Mononuclear cell (primary cell): ENCODE measurements around the gene LYRM1. TPM values are rescaled to one million over a fixed set of nuclear protein-coding genes. Genes with fewer than 3 reads are reported as not detected.
"Not testable (repeated sequence)": the region's sequence is repeated elsewhere in the genome, so short reads cannot be mapped to it uniquely, and the experiment has no call there.

Source experiments
- H3K27me3 ChIP-seq: 2 replicates; pipeline ENCODE4 v1.6.0; 2011; ENCODE audit warnings: low read length, control low read depth; ENCODE audit not compliant: insufficient read depth
- H3K4me1 ChIP-seq: 2 replicates; pipeline ENCODE4 v1.5.1; 2011; ENCODE audit warnings: mild to moderate bottlenecking, low read length, control low read depth; ENCODE audit not compliant: insufficient read depth
- H3K4me3 ChIP-seq: 2 replicates; pipeline ENCODE4 v1.5.1; 2011; ENCODE audit warnings: mild to moderate bottlenecking, low read length, moderate library complexity
- H3K9me3 ChIP-seq: 2 replicates; pipeline ENCODE4 v1.5.1; 2011; ENCODE audit warnings: low read depth, mild to moderate bottlenecking, control low read depth, low read length
- total RNA-seq: library from RNA; depleted of rRNA; stranded (reverse); fragments of >200 nt; gene quantifications from one replicate; pipeline ENCODE4 v1.2.3, GENCODE V29; 2012

Gene LYRM1
- total RNA-seq, 1 donor: 22.7 TPM

GRCh38 chr16:20950294-20950693, 49.7 kb downstream of the LYRM1 start:
- no peaks in the 10 kb centered on the region for H3K9me3 ChIP-seq
- H3K27me3 ChIP-seq: no peaks in the 10 kb centered on the region
- H3K4me1 ChIP-seq: no peaks in the 10 kb centered on the region
- no peak overlapping the region for H3K4me3 ChIP-seq

GRCh38 chr16:20952139-20952920, 51.8 kb downstream of the LYRM1 start:
- H3K27me3 ChIP-seq: no peaks in the 10 kb centered on the region
- no peak overlapping the region for H3K4me3 ChIP-seq
- H3K9me3 ChIP-seq: no peaks in the 10 kb centered on the region
- H3K4me1 ChIP-seq: no peaks in the 10 kb centered on the region

GRCh38 chr16:20954574-20954973, 54.0 kb downstream of the LYRM1 start:
- no peaks in the 10 kb centered on the region for H3K4me1 ChIP-seq
- no peaks in the 10 kb centered on the region for H3K27me3 ChIP-seq
- H3K9me3 ChIP-seq: no peaks in the 10 kb centered on the region
- H3K4me3 ChIP-seq: no peak overlapping the region

- H3K4me1 ChIP-seq: no peaks in the 10 kb centered on the region
- H3K9me3 ChIP-seq: no peaks in the 10 kb centered on the region
- H3K27me3 ChIP-seq: no peaks in the 10 kb centered on the region
Measured at GRCh38 chr16:20956319-20956718, 55.7 kb downstream of the LYRM1 start.

GRCh38 chr16:20957153-20957552, 56.6 kb downstream of the LYRM1 start:
- H3K27me3 ChIP-seq: no peaks in the 10 kb centered on the region
- no peaks in the 10 kb centered on the region for H3K4me1 ChIP-seq
- no peak overlapping the region for H3K4me3 ChIP-seq
- no peaks in the 10 kb centered on the region for H3K9me3 ChIP-seq

More at GRCh38 chr16:20956319-20956718, 55.7 kb downstream of the LYRM1 start:
- H3K4me3 ChIP-seq: no peak overlapping the region

GRCh38 chr16:20960899-20961298, 60.3 kb downstream of the LYRM1 start:
- H3K4me3 ChIP-seq: no peak overlapping the region
- no peaks in the 10 kb centered on the region for H3K4me1 ChIP-seq
- no peaks in the 10 kb centered on the region for H3K9me3 ChIP-seq
- no peaks in the 10 kb centered on the region for H3K27me3 ChIP-seq

GRCh38 chr16:20968765-20969164, 68.2 kb downstream of the LYRM1 start:
- Histone ChIP-seq H3K4me3 (no peak overlapping the region), H3K4me1 (no peaks in the 10 kb centered on the region), H3K27me3 (no peaks in the 10 kb centered on the region), H3K9me3 (no peaks in the 10 kb centered on the region)

GRCh38 chr16:20969386-20969785, 68.8 kb downstream of the LYRM1 start:
- H3K9me3 ChIP-seq: no peaks in the 10 kb centered on the region
- H3K4me3 ChIP-seq: no peak overlapping the region
- H3K4me1 ChIP-seq: no peaks in the 10 kb centered on the region
- H3K27me3 ChIP-seq: no peaks in the 10 kb centered on the region

GRCh38 chr16:20971401-20971800, 70.8 kb downstream of the LYRM1 start:
- H3K4me1 ChIP-seq: no peaks in the 10 kb centered on the region
- no peak overlapping the region for H3K4me3 ChIP-seq
- H3K27me3 ChIP-seq: no peaks in the 10 kb centered on the region

GRCh38 chr16:20973201-20973600, 72.6 kb downstream of the LYRM1 start:
- not testable (repeated sequence) for H3K9me3 ChIP-seq, H3K27me3 ChIP-seq

More at GRCh38 chr16:20971401-20971800, 70.8 kb downstream of the LYRM1 start:
- no peaks in the 10 kb centered on the region for H3K9me3 ChIP-seq

More at GRCh38 chr16:20973201-20973600, 72.6 kb downstream of the LYRM1 start:
- not testable (repeated sequence) for H3K4me3 ChIP-seq, H3K4me1 ChIP-seq

Other genes with a start within 250 kb of the LYRM1 start
- 0.10 TPM for gene ACSM1, start 203.1 kb upstream of the LYRM1 start, total RNA-seq
- gene THUMPD1, start 159.0 kb upstream of the LYRM1 start, total RNA-seq: 132 TPM
- 10.8 TPM for gene ACSM3, start 136.8 kb upstream of the LYRM1 start, total RNA-seq
- 0.84 TPM for gene ERI2, start 94.3 kb upstream of the LYRM1 start, total RNA-seq
- gene REXO5, start 94.2 kb upstream of the LYRM1 start, total RNA-seq: 0.94 TPM
- 7.1 TPM for gene DCUN1D3, start 413 bp upstream of the LYRM1 start, total RNA-seq